Heart left ventricle (tissue), 16 donors: ENCODE measurements around the gene CLPTM1. TPM values are rescaled to one million over a fixed set of nuclear protein-coding genes. Genes with fewer than 3 reads are reported as not detected.

ENCODE experiments used
- ATAC-seq, 4 donors: fragments of 200-7000 bp; cut with Tn5 transposase; one replicate each; pipeline ENCODE4 v1.9.1; 2020 to 2022; ENCODE audit warnings: moderate library complexity in 4 of 4, mild to moderate bottlenecking in 3 of 4, moderate number of reproducible peaks in 1 of 4
- DNase-seq, 5 donors: peaks; one replicate each; pipeline ENCODE4 v3.0.0-alpha.2; 2020
- H3K27ac ChIP-seq, 12 donors: fragments of 200-600 bp; sonication (generic) in 4 of 12; one replicate each; pipeline versions ENCODE4 v1.5.0 to v1.8.0; 2016 to 2022; ENCODE audit warnings: mild to moderate bottlenecking in 2 of 12
- H3K27me3 ChIP-seq, 9 donors: fragments of 200-600 bp; sonication (generic) in 2 of 9; one replicate each; pipeline versions ENCODE4 v1.5.1 to v1.8.0; 2016 to 2022; ENCODE audit warnings: mild to moderate bottlenecking in 3 of 9
- H3K36me3 ChIP-seq, 9 donors: fragments of 200-600 bp; sonication (generic) in 2 of 9; one replicate each; pipeline versions ENCODE4 v1.5.0 to v1.8.0; 2018 to 2022; ENCODE audit warnings: mild to moderate bottlenecking in 2 of 9
- H3K4me1 ChIP-seq, 12 donors: fragments of 200-600 bp; sonication (generic) in 4 of 12; one replicate each; pipeline versions ENCODE4 v1.5.0 to v1.8.0; 2016 to 2022; ENCODE audit warnings: mild to moderate bottlenecking in 3 of 12
- H3K4me3 ChIP-seq, 12 donors: fragments of 200-600 bp; sonication (generic) in 4 of 12; one replicate each; pipeline versions ENCODE4 v1.5.0 to v1.8.0; 2017 to 2022; ENCODE audit warnings: mild to moderate bottlenecking in 9 of 12, moderate library complexity in 4 of 12
- H3K9me3 ChIP-seq, 12 donors: fragments of 200-600 bp; sonication (generic) in 4 of 12; one replicate each; pipeline versions ENCODE4 v1.5.0 to v1.8.0; 2016 to 2022; ENCODE audit warnings: mild to moderate bottlenecking in 1 of 12
- POLR2A ChIP-seq, 2 donors: fragments of 450-650 bp; IDR thresholded peaks; one replicate each; pipeline ENCODE4 v1.6.1; 2017; ENCODE audit warnings: antibody characterized with exemption in 2 of 2, mild to moderate bottlenecking in 2 of 2, moderate library complexity in 2 of 2
- WGBS, 4 donors: extraction: QIAGEN DNeasy Blood & Tissue Kit in 2 of 4; methylation state at CpG; one replicate each; pipeline versions ENCODE4 v1.1.5 to v1.1.7; 2013 to 2018; 5-methylcytosine and 5-hydroxymethylcytosine counted together
- intact Hi-C, 10 donors: fragments of 100-400 bp; cut with DNase I; formaldehyde crosslinking; loops; one replicate each; pipeline versions ENCODE4 v1.11.1 to v1.14.2; 2022
- polyA plus RNA-seq, 2 donors: library from polyadenylated mRNA; stranded (reverse); fragments of 200-250 nt; gene quantifications; one replicate each; pipeline ENCODE4 v1.2.3, GENCODE V29; 2013
- total RNA-seq, 9 donors: library from RNA; depleted of rRNA in 2 of 9; stranded (reverse); fragments of >200 nt in 2 of 9; fragmentation: NEBNext Ultra II Directional in 3 of 9; extraction: Animal tissue kit (Norgen Biotek cat#: 25700) in 3 of 9; gene quantifications; one replicate each; pipeline versions ENCODE4 v1.1.0 to v1.2.4, GENCODE V29; 2016 to 2023
- TF ChIP-seq, protein P1 (sequence below), 12 donors: fragments of 200-600 bp; sonication (generic) in 4 of 12; IDR thresholded peaks; one replicate each; pipeline versions ENCODE4 v1.5.0 to v1.8.0; 2018 to 2022; ENCODE audit warnings: antibody characterized with exemption in 12 of 12, mild to moderate bottlenecking in 5 of 12
- donor health status: ischemic (EF 13 %, LVEDD 7.1; RV severe dilation, severe dysfunction).
- donor health status: healthy with polysubstance abuse.
- donor health status: DM: no; HTN: yes; CAD: no.
- donor health status: DM: no; HTN: no; CAD: no.
- donor health status: ischemic (EF 25% LVEDD 6.9; RV normal size, moderate dysfunction).
- donor health status: ischemic (EF 25% LVEDD 5.7; RV mildly dilated, moderate dysfunction).
- donor health status: healthy.
- donor health status: DM: yes; HTN: yes; CAD: no.
- donor health status: ischemic (EF 35%, LVEDD 5.7; RV mildly dilated, moderate dysfunction).
- donor health status: nonischemic (EF 11% LVEDD 7.7; RV severe dilation, severe dysfunction).
- donor health status: DM: yes; HTN: yes; CAD: no.
- donor health status: PGD.
- donor health status: ischemic (EF 29% LVEDD 5.4; RV normal size, mild dysfunction).
- donor health status: nonischemic (EF 23%, LVEDD 6.1; RV moderate dilation, normal function).

Gene CLPTM1
- total and polyA plus RNA-seq, 11 donors: 89.2 to 120 (median 96.0) TPM

DNA sequence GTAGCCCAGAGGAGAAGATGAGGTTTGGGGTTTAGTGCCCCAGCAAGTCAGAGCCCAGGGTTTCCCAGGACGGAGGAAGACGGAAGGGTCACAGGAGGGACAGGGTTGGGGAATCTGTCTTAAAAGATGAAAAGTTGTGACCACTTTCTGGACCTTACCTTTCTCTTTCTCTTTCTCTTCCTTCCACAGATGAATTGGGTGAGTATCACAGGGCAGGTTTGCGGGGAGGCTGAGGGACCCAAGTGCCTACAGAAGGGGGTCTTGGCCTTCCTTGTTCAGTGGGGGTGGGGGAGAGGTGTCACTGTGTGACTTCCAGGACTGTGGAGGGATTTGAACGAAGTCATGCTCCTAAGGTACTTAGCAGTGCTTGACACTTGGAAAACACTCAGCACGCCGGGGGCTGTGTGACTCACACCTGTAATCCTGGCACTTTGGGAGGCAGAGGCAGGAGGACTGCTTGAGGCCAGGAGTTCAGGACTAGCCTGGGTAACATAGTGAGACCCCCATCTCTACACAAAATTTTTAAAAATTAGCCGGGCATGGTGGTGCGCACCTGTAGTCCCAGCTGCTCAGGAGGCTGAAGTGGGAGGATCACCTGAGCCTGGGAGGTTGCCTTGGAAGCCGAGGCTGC is 54.6 kb downstream of the CLPTM1 start:
- ATAC-seq (no peak), DNase-seq (no peak)
- intact Hi-C loops: loop anchor here in 2 of 10 donors (10.0 kb wide), 2 partner anchors 175 to 325 kb away; no protein-coding TSS in a partner anchor
- H3K4me1 ChIP-seq: no peaks in the 10 kb centered on the region
- no peaks in the 10 kb centered on the region for H3K9me3 ChIP-seq
- no peak overlapping the region for H3K4me3 ChIP-seq
- no peak overlapping the region for H3K27ac ChIP-seq
- H3K36me3 ChIP-seq: peaks cover 0 to 90% (median 35%) of the 10 kb centered on the region in 9 donors
- H3K27me3 ChIP-seq: no peaks in the 10 kb centered on the region
- 85 to 93% (median 91%) methylated on average over 8 to 9 of the region's 9 CpGs for WGBS, 4 donors
- TF ChIP-seq, protein P1, sequence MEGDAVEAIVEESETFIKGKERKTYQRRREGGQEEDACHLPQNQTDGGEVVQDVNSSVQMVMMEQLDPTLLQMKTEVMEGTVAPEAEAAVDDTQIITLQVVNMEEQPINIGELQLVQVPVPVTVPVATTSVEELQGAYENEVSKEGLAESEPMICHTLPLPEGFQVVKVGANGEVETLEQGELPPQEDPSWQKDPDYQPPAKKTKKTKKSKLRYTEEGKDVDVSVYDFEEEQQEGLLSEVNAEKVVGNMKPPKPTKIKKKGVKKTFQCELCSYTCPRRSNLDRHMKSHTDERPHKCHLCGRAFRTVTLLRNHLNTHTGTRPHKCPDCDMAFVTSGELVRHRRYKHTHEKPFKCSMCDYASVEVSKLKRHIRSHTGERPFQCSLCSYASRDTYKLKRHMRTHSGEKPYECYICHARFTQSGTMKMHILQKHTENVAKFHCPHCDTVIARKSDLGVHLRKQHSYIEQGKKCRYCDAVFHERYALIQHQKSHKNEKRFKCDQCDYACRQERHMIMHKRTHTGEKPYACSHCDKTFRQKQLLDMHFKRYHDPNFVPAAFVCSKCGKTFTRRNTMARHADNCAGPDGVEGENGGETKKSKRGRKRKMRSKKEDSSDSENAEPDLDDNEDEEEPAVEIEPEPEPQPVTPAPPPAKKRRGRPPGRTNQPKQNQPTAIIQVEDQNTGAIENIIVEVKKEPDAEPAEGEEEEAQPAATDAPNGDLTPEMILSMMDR (IDR thresholded peaks at IDR 0.05): no peak
- TF ChIP-seq POLR2A (IDR thresholded peaks at IDR 0.05): no peak

DNA sequence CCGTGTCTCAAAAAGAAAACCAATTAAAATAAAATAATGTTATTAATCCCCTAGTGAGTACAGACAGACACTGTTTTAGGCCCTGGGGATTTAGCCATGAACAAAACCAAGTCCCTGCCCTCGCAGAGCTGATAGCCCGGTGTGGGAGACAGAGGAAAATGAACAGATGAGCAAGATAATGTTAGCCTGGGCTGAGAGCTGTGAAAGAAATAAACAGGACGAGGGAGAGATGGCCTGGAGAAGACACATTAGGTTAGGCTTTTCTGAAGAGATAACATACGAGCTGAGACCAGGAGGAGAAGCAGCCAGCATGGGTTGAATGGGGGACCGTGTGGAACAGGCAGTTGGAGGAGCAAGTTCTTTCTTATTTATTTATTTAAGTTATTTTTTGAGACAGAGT is 55.1 kb downstream of the CLPTM1 start:
- TF ChIP-seq POLR2A (IDR thresholded peaks at IDR 0.05): no peak
- TF ChIP-seq, protein P1 (IDR thresholded peaks at IDR 0.05): no peak
- Histone ChIP-seq H3K4me1 (no peaks in the 10 kb centered on the region), H3K4me3 (no peak overlapping the region), H3K27me3 (no peaks in the 10 kb centered on the region), H3K9me3 (no peaks in the 10 kb centered on the region), H3K27ac (no peak overlapping the region), H3K36me3 (peaks cover 0 to 90% (median 39%) of the 10 kb centered on the region in 9 donors)
- intact Hi-C loops: loop anchor here in 2 of 10 donors (10.0 kb wide), 2 partner anchors 174 to 324 kb away; no protein-coding TSS in a partner anchor
- ATAC-seq (no peak), DNase-seq (no peak)
- WGBS, 4 donors: 65 to 69% (median 67%) methylated on average over 6 of the region's 6 CpGs

DNA sequence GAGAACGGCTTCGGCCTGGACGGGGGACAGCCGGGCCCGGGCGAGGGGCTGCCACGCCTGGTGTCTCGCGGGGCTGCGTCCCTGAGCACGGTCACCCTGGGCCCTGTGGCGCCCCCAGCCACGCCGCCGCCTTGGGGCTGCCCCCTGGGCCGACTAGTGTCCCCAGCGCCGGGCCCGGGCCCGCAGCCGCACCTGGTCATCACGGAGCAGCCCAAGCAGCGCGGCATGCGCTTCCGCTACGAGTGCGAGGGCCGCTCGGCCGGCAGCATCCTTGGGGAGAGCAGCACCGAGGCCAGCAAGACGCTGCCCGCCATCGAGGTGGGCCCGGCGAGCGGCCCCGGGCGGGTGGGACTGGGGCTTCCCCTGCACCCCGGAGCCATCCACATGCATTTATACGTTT is 56.8 kb downstream of the CLPTM1 start:
- no peak for DNase-seq
- no peak for ATAC-seq
- no peak for TF ChIP-seq POLR2A (IDR thresholded peaks at IDR 0.05)
- TF ChIP-seq, protein P1 (IDR thresholded peaks at IDR 0.05): no peak
- WGBS, 4 donors: 96 to 97% (median 96%) methylated on average over 26 to 42 of the region's 42 CpGs
- Histone ChIP-seq H3K36me3 (peaks cover 0 to 90% (median 39%) of the 10 kb centered on the region in 9 donors), H3K27me3 (no peaks in the 10 kb centered on the region), H3K4me3 (no peak overlapping the region), H3K9me3 (no peaks in the 10 kb centered on the region), H3K27ac (no peak overlapping the region), H3K4me1 (peaks cover 0 to 6% (median 0%) of the 10 kb centered on the region in 12 donors)
- intact Hi-C loops: loop anchor here in 2 of 10 donors (10.0 kb wide), 2 partner anchors 173 to 323 kb away; no protein-coding TSS in a partner anchor

DNA sequence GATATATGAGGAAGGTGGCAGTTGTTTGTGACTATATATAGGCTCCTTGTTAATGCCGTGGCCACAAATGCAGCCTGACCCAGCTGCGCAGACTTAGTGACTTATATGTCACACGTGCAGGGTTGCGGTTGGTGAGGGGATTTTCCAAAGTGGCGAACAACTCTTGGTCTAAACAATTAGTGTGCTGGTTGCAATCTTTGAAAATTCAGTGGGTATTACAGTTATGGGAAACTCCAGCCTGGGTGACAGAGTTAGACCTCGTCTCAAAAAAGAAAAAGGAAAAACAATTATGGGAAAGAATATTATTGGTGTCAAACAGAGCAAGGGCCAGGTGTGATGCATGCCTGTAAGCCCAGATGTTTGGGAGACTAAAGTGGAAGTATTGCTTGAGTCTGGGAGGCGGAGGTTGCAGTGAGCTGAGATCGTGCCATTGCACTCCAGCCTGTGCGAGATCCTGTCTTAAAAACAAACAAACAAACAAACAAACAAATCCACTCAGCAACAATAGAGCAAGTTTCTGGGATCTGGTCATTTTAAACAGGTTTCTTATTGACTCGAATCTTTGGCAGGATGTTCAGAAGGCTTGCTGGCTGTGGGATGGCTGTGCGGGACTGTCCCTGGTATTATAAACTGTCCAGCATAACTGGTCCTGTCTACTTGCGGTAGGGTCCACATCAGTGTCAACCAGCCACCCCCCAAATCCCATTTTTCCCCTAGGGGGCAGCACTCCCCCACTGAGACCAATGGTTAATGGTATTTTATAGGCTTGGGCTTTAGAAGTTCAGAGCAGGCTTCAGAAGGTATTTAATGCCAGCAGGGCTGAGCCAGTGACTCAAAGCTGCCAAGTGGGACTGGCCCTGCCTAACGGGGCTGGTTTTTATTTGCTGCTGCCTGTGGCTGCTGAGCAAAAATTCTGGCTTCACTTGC is 61.5 kb downstream of the CLPTM1 start:
- Histone ChIP-seq H3K27ac (peak overlapping the region in 2 of 12 donors; percentile 17 to 39), H3K27me3 (no peaks in the 10 kb centered on the region), H3K9me3 (no peaks in the 10 kb centered on the region), H3K36me3 (peaks cover 0 to 78% (median 40%) of the 10 kb centered on the region in 9 donors), H3K4me3 (no peak overlapping the region), H3K4me1 (peaks cover 0 to 9% (median 0%) of the 10 kb centered on the region in 12 donors)
- ATAC-seq (peak; percentile 71 to 90 (median 82)), DNase-seq (peak in 4 of 5 donors; percentile 40 to 48 (median 42))
- 71 to 76% (median 72%) methylated on average over 13 of the region's 13 CpGs for WGBS, 4 donors
- intact Hi-C loops: loop anchor here in 2 of 10 donors (5.0 to 10.0 kb wide), 3 partner anchors 111 to 318 kb away; no protein-coding TSS in a partner anchor
- TF ChIP-seq, protein P1 (IDR thresholded peaks at IDR 0.05): peak; percentile 52 to 71 (median 62)
- TF ChIP-seq POLR2A (IDR thresholded peaks at IDR 0.05): no peak
